ENCODE results near the gene C14orf93. TPM values are rescaled to one million over a fixed set of nuclear protein-coding genes. Genes with fewer than 3 reads are reported as not detected.

Gene C14orf93
- total RNA-seq (10 to 100 TPM in 1 of 2 donors, 1 to 10 TPM in 1; 3.8 to 11.7 TPM), polyA plus RNA-seq (ENCODE audit: insufficient read length in 2 of 2) (10 to 100 TPM in 1 of 2 donors, 1 to 10 TPM in 1; 7.9 to 13.4 TPM)
- long read RNA-seq, donor 1 = 0 reads
- long read RNA-seq, donor 2 = 0 reads
- long read RNA-seq, donor 3, partial matches to known transcripts = 0 of 1 reads
- long read RNA-seq, donor 3, other reads (novel, unspliced or antisense) = 0 of 1 reads
- long read RNA-seq, donor 4, partial matches to known transcripts = 0 of 2 reads
- long read RNA-seq, donor 4, other reads (novel, unspliced or antisense) = 0 of 2 reads

- 3% methylated on average over 40 of the region's 40 CpGs for WGBS (ENCODE audit: insufficient coverage)
- peak in 2 of 6 donors; percentile 91 to 92 for DNase-seq (ENCODE audit: low read depth in 4 of 6, low spot score in 6 of 6)
These were observed at the start of gene C14orf93 for GRCh38 chr14:23009939-23010726. Gene C14orf93, minus strand, starts transcription at chr14:23010143. Its CDS starts 11,120 bp downstream, at chr14:22999023.

GRCh38 chr14:23058654-23059504 lies 48.9 kb upstream of the C14orf93 start:
- Histone ChIP-seq H3K9me3 (ENCODE audit: control insufficient read depth, insufficient read depth, low read length) (no peaks in the 10 kb centered on the region), H3K27me3 (ENCODE audit: control insufficient read depth, insufficient read depth, low read length) (no peaks in the 10 kb centered on the region), H3K27ac (ENCODE audit: low read depth, low read length) (peak overlapping the region; percentile 90), H3K4me3 (ENCODE audit: low read depth, low read length) (no peak overlapping the region), H3K36me3 (ENCODE audit: control insufficient read depth, insufficient read depth, low read length) (peaks cover 67% of the 10 kb centered on the region), H3K4me1 (ENCODE audit: control insufficient read depth, insufficient read depth, low read length) (peaks cover 43% of the 10 kb centered on the region)
- 86% methylated on average over 25 of the region's 32 CpGs for WGBS (ENCODE audit: insufficient coverage)
- no peak for DNase-seq (ENCODE audit: low read depth in 4 of 6, low spot score in 6 of 6)

More at GRCh38 chr14:23009939-23010726, at the start of gene C14orf93:
- H3K27me3 ChIP-seq (ENCODE audit: control insufficient read depth, insufficient read depth, low read length) = no peaks in the 10 kb centered on the region
- H3K27ac ChIP-seq (ENCODE audit: low read depth, low read length) = peak within 1 kb of the TSS; percentile 75
- H3K4me1 ChIP-seq (ENCODE audit: control insufficient read depth, insufficient read depth, low read length) = peaks cover 13% of the 10 kb centered on the region
- H3K36me3 ChIP-seq (ENCODE audit: control insufficient read depth, insufficient read depth, low read length) = no peaks in the 10 kb centered on the region
- H3K9me3 ChIP-seq (ENCODE audit: control insufficient read depth, insufficient read depth, low read length) = no peaks in the 10 kb centered on the region
- peak within 1 kb of the TSS; percentile 57 for H3K4me3 ChIP-seq (ENCODE audit: low read depth, low read length)

GRCh38 chr14:23057757-23058653 lies 48.1 kb upstream of the C14orf93 start:
- WGBS (ENCODE audit: insufficient coverage) = 0% methylated on average over 48 of the region's 51 CpGs
- Histone ChIP-seq H3K4me3 (ENCODE audit: low read depth, low read length) (peak overlapping the region; percentile 69), H3K27me3 (ENCODE audit: control insufficient read depth, insufficient read depth, low read length) (no peaks in the 10 kb centered on the region), H3K9me3 (ENCODE audit: control insufficient read depth, insufficient read depth, low read length) (no peaks in the 10 kb centered on the region), H3K27ac (ENCODE audit: low read depth, low read length) (peak overlapping the region; percentile 90), H3K36me3 (ENCODE audit: control insufficient read depth, insufficient read depth, low read length) (peaks cover 69% of the 10 kb centered on the region), H3K4me1 (ENCODE audit: control insufficient read depth, insufficient read depth, low read length) (peaks cover 43% of the 10 kb centered on the region)
- DNase-seq (ENCODE audit: low read depth in 4 of 6, low spot score in 6 of 6) = peak; percentile 80 to 97 (median 86)

- Histone ChIP-seq H3K36me3 (ENCODE audit: control insufficient read depth, insufficient read depth, low read length) (peaks cover 68% of the 10 kb centered on the region), H3K27me3 (ENCODE audit: control insufficient read depth, insufficient read depth, low read length) (no peaks in the 10 kb centered on the region), H3K9me3 (ENCODE audit: control insufficient read depth, insufficient read depth, low read length) (no peaks in the 10 kb centered on the region), H3K27ac (ENCODE audit: low read depth, low read length) (peak within 1 kb of the TSS; percentile 90), H3K4me1 (ENCODE audit: control insufficient read depth, insufficient read depth, low read length) (peaks cover 47% of the 10 kb centered on the region), H3K4me3 (ENCODE audit: low read depth, low read length) (peak within 1 kb of the TSS; percentile 69)
- peak in 3 of 6 donors; percentile 74 to 92 (median 92) for DNase-seq (ENCODE audit: low read depth in 4 of 6, low spot score in 6 of 6)
- under 1% methylated on average over 72 of the region's 73 CpGs for WGBS (ENCODE audit: insufficient coverage)
These were observed 47.2 kb upstream of the C14orf93 start, which contains the start of gene CDH24 for GRCh38 chr14:23056956-23057756. Gene CDH24, minus strand, starts transcription at chr14:23057520. Its CDS starts 1,787 bp downstream, at chr14:23055733.

- whole genome bisulfite sequencing (ENCODE audit: insufficient coverage) = 5% methylated on average over 11 of the region's 17 CpGs
- H3K4me1 ChIP-seq (ENCODE audit: control insufficient read depth, insufficient read depth, low read length) = peaks cover 53% of the 10 kb centered on the region
- no peaks in the 10 kb centered on the region for H3K9me3 ChIP-seq (ENCODE audit: control insufficient read depth, insufficient read depth, low read length)
- H3K4me3 ChIP-seq (ENCODE audit: low read depth, low read length) = peak overlapping the region; percentile 45
- H3K27me3 ChIP-seq (ENCODE audit: control insufficient read depth, insufficient read depth, low read length) = no peaks in the 10 kb centered on the region
- DNase-seq (ENCODE audit: low read depth in 4 of 6, low spot score in 6 of 6) = peak in 2 of 6 donors; percentile 72 to 74
- H3K36me3 ChIP-seq (ENCODE audit: control insufficient read depth, insufficient read depth, low read length) = peaks cover 67% of the 10 kb centered on the region
- no peak overlapping the region for H3K27ac ChIP-seq (ENCODE audit: low read depth, low read length)
These were observed 46.4 kb upstream of the C14orf93 start for GRCh38 chr14:23056145-23056955.

GRCh38 chr14:23055621-23056144 lies 45.7 kb upstream of the C14orf93 start:
- Histone ChIP-seq H3K27ac (ENCODE audit: low read depth, low read length) (no peak overlapping the region), H3K36me3 (ENCODE audit: control insufficient read depth, insufficient read depth, low read length) (peaks cover 62% of the 10 kb centered on the region), H3K27me3 (ENCODE audit: control insufficient read depth, insufficient read depth, low read length) (no peaks in the 10 kb centered on the region), H3K4me1 (ENCODE audit: control insufficient read depth, insufficient read depth, low read length) (peaks cover 53% of the 10 kb centered on the region), H3K4me3 (ENCODE audit: low read depth, low read length) (no peak overlapping the region), H3K9me3 (ENCODE audit: control insufficient read depth, insufficient read depth, low read length) (no peaks in the 10 kb centered on the region)
- 62% methylated on average over 5 of the region's 6 CpGs for WGBS (ENCODE audit: insufficient coverage)
- peak in 1 of 6 donors; percentile 25 for DNase-seq (ENCODE audit: low read depth in 4 of 6, low spot score in 6 of 6)

- no peaks in the 10 kb centered on the region for H3K9me3 ChIP-seq (ENCODE audit: control insufficient read depth, insufficient read depth, low read length)
- H3K4me1 ChIP-seq (ENCODE audit: control insufficient read depth, insufficient read depth, low read length) = peaks cover 53% of the 10 kb centered on the region
- peaks cover 61% of the 10 kb centered on the region for H3K36me3 ChIP-seq (ENCODE audit: control insufficient read depth, insufficient read depth, low read length)
- 93% methylated on average over 8 of the region's 12 CpGs for WGBS (ENCODE audit: insufficient coverage)
- DNase-seq (ENCODE audit: low read depth in 4 of 6, low spot score in 6 of 6) = no peak
- no peak overlapping the region for H3K27ac ChIP-seq (ENCODE audit: low read depth, low read length)
- H3K4me3 ChIP-seq (ENCODE audit: low read depth, low read length) = no peak overlapping the region
- H3K27me3 ChIP-seq (ENCODE audit: control insufficient read depth, insufficient read depth, low read length) = no peaks in the 10 kb centered on the region
These were observed 45.2 kb upstream of the C14orf93 start for GRCh38 chr14:23055147-23055550.

Measured in spinal cord (tissue), 10 donors.